Activated T-cell treated with anti-CD3 and anti-CD28 coated beads, Interleukin-2, amount 50 U/mL, for 24 hours (primary cell): ENCODE results near the gene TSTD1.
A peak's percentile ranks its signal among the peaks of the same experiment; 100 is the strongest.
"Not testable (repeated sequence)": the region's sequence is repeated elsewhere in the genome, so short reads cannot be mapped to it uniquely, and the experiment has no call there.

ENCODE experiments used
- DNase-seq: peaks from one replicate; pipeline ENCODE4 v3.0.0-alpha.2; 2020
- H3K27ac Mint-ChIP-seq: 2 replicates; pipeline ENCODE4 v1.8.0; 2020; ENCODE audit warnings: mild to moderate bottlenecking, mixed read lengths
- H3K27me3 Mint-ChIP-seq: 2 replicates; pipeline ENCODE4 v1.8.0; 2020; ENCODE audit warnings: mixed read lengths
- H3K36me3 Mint-ChIP-seq: 2 replicates; pipeline ENCODE4 v1.8.0; 2020; ENCODE audit warnings: low read depth, mixed read lengths
- H3K4me1 Mint-ChIP-seq: 2 replicates; pipeline ENCODE4 v1.8.0; 2020; ENCODE audit warnings: low read depth, mixed read lengths
- H3K4me3 Mint-ChIP-seq: 2 replicates; pipeline ENCODE4 v1.8.0; 2020; ENCODE audit warnings: mild to moderate bottlenecking, moderate library complexity, mixed read lengths
- H3K9me3 Mint-ChIP-seq: 2 replicates; pipeline ENCODE4 v1.8.0; 2020; ENCODE audit warnings: mixed read lengths

TSTD1 gene

DNA sequence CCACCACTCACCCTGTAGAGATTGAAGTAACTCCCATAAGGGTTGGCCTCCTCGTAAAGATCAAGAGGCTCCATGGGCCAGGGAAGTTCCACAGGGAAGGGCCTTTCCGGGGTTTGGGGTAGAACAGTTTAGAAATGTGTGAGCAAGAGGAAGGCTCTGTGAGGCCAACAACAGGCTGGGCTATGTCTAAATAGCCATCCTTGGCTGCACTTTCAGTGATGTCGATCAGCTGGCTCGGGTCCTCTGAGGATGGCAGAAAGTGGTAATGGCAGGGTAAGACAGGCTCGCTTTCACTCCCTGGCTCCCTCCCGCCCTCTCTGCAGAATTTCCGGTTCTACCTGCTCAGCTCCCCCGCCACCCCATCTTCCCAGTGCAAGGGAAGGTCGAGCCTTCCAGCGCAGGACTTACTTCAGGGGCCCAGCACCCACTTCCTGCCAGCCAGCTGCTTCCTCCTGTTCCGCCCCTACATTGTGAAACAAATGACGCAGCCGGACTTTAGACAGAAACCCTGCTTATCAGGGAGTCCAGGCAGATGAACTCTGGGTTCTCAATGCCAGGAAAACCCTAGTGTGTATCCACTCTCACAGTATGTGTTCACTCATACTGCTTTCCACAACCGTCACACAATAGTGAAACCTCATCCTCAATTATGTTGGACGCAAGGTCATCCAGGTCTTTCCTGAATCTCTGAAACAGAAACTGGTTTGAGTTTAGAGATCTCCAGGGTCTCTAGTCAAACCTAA is 25.1 kb downstream of the TSTD1 start:
- Mint-ChIP-seq H3K36me3 (no peaks in the 10 kb centered on the region), H3K27me3 (no peaks in the 10 kb centered on the region), H3K9me3 (no peaks in the 10 kb centered on the region), H3K27ac (peak overlapping the region; percentile 97), H3K4me3 (peak overlapping the region; percentile 76), H3K4me1 (peaks cover 48% of the 10 kb centered on the region)
- peak; percentile 76 for DNase-seq

DNA sequence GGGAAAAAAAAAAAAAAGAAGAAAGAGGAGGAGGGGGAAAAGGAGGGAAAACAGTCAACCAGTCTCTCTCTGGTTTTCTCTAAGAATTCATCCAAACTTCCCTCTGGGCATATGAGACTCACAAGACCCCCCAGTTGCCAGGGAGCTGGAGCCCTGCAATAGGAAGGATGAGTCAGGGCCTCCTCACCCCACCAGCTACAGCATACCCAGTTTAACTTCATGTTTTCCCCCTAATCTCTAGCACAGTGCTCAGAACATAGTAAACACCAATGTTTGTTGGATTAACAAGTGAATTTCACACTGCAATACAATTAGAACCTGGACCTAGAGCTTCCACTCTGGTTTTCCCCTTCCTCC is 25.7 kb downstream of the TSTD1 start:
- Mint-ChIP-seq H3K4me3 (peak overlapping the region; percentile 76), H3K27me3 (no peaks in the 10 kb centered on the region), H3K9me3 (no peaks in the 10 kb centered on the region), H3K27ac (peak overlapping the region; percentile 97), H3K36me3 (no peaks in the 10 kb centered on the region), H3K4me1 (peaks cover 42% of the 10 kb centered on the region)
- no peak for DNase-seq

DNA sequence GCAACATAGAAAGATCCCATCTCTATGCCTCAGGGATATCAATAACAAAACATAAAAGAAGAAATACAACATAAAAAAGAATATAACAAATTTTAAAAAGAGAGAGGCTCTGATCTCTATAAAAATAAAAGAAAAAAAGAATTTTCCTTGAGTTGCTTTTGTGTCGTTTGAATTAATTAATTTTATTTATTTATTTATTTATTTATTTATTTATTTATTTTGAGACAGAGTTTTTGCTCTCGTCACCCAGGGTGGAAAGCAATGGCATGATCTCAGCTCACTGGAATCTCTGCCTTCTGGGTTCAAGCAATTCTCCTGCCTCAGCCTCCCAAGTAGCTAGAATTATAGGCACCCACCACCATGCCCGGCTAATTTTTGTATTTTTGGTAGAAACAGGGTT is 26.3 kb downstream of the TSTD1 start:
- peaks cover 40% of the 10 kb centered on the region for H3K4me1 Mint-ChIP-seq
- no peaks in the 10 kb centered on the region for H3K27me3 Mint-ChIP-seq
- no peak overlapping the region for H3K4me3 Mint-ChIP-seq
- H3K36me3 Mint-ChIP-seq, result no peaks in the 10 kb centered on the region
- no peak for DNase-seq
- H3K9me3 Mint-ChIP-seq, result no peaks in the 10 kb centered on the region
- H3K27ac Mint-ChIP-seq, result peak overlapping the region; percentile 97

DNA sequence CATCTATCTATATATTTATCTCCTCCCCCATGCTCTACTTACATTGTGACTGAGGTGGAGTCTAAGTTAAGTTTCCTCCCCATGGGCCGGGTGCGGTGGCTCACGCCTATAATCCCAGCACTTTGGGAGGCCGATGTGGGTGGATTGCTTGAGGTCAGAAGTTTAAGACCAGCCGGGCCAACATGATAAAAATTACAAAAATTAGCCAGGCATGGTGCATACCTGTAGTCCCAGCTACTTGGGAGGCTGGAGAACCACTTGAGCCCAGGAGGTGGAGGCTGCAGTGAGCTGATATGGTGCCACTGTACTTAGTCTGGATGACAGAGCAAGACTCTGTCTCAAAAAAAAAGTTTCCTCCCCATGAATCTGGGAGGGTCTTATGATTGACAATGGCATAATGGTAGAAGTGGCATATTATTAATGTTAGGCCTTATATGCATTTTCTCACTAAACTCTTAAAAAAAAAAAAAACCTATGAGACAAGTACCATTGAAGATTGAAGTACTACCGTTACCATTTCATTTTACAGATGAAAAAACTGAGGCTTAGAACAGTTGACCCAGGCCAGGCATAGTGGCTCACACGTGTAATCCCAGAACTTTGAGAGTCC is 29.1 kb downstream of the TSTD1 start:
- Mint-ChIP-seq H3K27ac (no peak overlapping the region), H3K4me1 (peaks cover 36% of the 10 kb centered on the region), H3K4me3 (no peak overlapping the region), H3K36me3 (no peaks in the 10 kb centered on the region), H3K27me3 (no peaks in the 10 kb centered on the region), H3K9me3 (no peaks in the 10 kb centered on the region)
- no peak for DNase-seq

DNA sequence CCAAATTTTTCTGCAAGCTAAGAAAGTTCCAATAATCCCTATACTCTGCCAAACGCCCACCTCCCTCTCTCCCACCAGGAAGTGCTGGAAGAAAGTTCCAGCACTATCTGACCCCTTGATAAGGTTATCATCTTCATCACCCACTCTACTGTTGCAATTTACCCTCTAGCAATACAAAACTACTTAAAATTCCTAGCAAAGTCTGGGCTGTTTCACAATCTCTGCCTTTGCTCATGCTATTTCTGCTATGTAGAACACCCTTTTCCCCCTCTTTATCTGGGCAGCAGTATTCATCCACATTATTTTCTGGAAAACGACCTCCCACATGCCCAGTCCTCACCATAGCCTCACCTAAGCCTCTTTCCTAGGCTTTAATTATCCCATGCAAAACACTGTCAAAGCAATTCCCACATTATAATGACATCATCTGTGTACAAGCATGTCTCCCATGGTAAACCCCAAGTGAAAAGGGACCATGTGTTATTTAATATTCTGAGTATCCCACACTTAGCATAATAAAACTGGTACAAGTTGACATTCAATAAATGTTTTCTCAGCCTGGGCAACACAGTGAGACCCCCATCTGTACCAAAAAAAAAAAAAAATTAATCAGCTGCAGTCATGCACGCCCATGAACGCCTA is 29.8 kb downstream of the TSTD1 start:
- Mint-ChIP-seq H3K9me3 (no peaks in the 10 kb centered on the region), H3K27me3 (no peaks in the 10 kb centered on the region), H3K27ac (peak overlapping the region; percentile 7), H3K4me1 (peaks cover 31% of the 10 kb centered on the region), H3K36me3 (no peaks in the 10 kb centered on the region), H3K4me3 (no peak overlapping the region)
- DNase-seq, result no peak

DNA sequence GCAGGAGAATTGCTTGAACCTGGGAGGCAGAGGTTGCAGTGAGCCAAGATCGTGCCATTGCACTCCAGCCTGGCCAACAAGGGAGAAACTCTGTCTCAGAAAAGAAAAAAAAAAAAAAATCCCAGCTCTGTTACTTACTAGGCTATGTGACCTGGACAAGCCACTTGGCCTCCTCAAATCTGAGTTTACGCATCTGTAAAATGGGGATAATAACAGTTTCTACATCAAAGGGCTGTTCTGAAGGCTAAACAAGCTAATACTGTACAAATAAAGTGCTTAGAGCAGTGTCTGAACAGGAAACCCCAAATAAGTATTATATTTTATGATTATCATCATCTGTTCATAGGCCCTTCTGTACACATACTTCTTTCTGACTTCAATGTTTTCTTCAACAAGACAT is 31.4 kb downstream of the TSTD1 start:
- Mint-ChIP-seq H3K27ac (no peak overlapping the region), H3K9me3 (no peaks in the 10 kb centered on the region), H3K4me1 (peaks cover 17% of the 10 kb centered on the region), H3K36me3 (no peaks in the 10 kb centered on the region), H3K4me3 (no peak overlapping the region), H3K27me3 (no peaks in the 10 kb centered on the region)
- DNase-seq, result no peak

DNA sequence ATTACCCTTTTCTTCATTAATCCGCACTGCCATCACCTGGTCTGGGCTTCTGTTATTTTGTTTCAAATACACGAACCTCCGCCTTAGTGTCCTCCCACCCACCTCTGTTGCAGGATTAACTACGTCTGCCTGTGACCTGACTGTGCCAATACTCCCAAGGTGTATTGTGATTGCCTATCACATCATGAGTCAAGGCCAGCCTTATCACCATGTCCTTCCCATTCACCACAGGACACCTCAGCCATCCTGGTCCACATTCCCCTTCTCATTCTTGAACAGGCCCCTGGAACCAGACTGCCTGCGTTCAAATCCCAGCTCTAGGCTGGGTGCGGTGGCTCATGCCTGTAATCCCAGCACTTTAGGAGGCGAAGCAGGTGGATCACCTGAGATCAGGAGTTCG is 32.2 kb downstream of the TSTD1 start:
- Mint-ChIP-seq H3K27ac (no peak overlapping the region), H3K36me3 (no peaks in the 10 kb centered on the region), H3K27me3 (no peaks in the 10 kb centered on the region), H3K9me3 (no peaks in the 10 kb centered on the region), H3K4me3 (no peak overlapping the region), H3K4me1 (peaks cover 12% of the 10 kb centered on the region)
- no peak for DNase-seq

DNA sequence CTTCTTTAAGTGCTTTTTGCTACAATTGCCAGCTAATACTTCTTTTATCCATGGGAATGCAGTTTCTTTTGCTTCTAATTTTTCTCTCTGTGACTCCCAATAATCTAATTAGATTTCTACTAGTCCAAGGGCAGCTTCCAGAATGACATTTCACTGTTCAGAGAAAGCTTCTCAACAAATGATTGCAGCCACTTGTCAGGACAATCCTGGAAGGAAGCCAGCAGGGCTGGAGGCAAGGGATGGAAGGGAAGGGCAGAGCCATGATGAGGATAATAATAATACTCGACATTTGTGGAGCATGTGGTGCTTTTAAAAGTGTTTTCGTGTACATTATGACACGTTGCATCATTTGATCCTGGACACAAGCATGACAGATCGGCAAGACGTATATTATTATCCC is 37.2 kb downstream of the TSTD1 start:
- no peaks in the 10 kb centered on the region for H3K27me3 Mint-ChIP-seq
- no peak overlapping the region for H3K4me3 Mint-ChIP-seq
- H3K36me3 Mint-ChIP-seq, result peaks cover 24% of the 10 kb centered on the region
- no peaks in the 10 kb centered on the region for H3K9me3 Mint-ChIP-seq
- DNase-seq, result no peak
- H3K4me1 Mint-ChIP-seq, result peaks cover 9% of the 10 kb centered on the region
- no peak overlapping the region for H3K27ac Mint-ChIP-seq

DNA sequence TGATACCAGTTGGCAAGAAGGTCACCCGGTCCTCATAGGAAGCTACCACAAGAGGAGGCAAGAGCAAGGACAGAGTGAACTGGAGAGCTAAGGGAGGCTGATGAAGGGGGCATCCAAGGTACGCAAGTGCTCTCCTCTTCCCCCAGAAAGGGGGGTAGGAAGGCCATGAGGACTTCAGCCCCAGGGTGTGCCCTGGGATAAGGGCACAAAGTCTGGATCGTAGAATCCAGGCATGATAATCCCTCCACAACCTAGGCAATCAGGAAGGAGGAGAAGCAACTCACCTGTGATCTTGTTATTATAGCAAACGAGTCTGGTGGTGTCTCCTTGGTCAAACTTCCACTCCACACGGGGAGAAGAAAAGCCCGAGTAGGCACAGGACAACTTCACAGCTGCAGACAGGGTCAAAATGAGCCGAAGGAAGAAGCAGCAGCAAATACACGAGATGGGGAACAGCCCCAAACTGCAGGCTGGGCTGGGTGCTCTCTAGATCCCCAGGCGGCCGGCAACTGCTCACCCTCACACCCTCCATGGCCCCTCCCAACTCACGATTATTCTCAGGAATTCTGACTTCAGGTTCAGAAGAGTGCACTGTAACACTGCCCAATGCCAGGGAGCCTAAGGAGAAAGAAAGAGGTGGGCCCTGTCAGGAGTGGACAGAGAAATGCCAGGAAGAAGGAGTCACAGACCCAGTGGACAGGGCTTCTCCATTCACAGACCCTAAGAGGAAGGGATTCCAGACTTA is 37.9 kb downstream of the TSTD1 start:
- no peak for DNase-seq
- no peaks in the 10 kb centered on the region for H3K9me3 Mint-ChIP-seq
- no peaks in the 10 kb centered on the region for H3K27me3 Mint-ChIP-seq
- H3K4me1 Mint-ChIP-seq, result peaks cover 12% of the 10 kb centered on the region
- H3K27ac Mint-ChIP-seq, result no peak overlapping the region
- H3K4me3 Mint-ChIP-seq, result no peak overlapping the region
- peaks cover 24% of the 10 kb centered on the region for H3K36me3 Mint-ChIP-seq

DNA sequence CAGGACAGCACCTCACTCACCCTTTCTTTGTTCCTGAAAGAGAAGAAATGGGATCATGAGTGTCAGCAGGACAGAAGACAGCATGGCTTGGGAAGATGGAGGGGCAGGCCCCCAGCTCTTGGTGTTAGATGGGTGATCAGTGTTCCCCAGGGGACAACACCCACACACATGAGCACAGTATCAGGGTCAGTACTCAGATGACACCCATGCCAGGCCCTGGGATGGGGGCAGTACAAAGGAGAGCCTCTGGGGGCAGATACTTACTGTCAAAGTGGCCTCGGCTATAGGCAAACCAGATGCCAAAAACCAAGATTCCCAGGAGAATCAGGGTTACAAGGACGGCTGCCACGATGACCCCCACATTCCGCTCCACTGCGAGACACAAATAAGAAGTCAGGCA is 39.4 kb downstream of the TSTD1 start:
- Mint-ChIP-seq H3K27me3 (no peaks in the 10 kb centered on the region), H3K9me3 (no peaks in the 10 kb centered on the region), H3K4me1 (peaks cover 24% of the 10 kb centered on the region), H3K36me3 (peaks cover 24% of the 10 kb centered on the region), H3K27ac (peak overlapping the region; percentile 13), H3K4me3 (no peak overlapping the region)
- DNase-seq, result no peak

DNA sequence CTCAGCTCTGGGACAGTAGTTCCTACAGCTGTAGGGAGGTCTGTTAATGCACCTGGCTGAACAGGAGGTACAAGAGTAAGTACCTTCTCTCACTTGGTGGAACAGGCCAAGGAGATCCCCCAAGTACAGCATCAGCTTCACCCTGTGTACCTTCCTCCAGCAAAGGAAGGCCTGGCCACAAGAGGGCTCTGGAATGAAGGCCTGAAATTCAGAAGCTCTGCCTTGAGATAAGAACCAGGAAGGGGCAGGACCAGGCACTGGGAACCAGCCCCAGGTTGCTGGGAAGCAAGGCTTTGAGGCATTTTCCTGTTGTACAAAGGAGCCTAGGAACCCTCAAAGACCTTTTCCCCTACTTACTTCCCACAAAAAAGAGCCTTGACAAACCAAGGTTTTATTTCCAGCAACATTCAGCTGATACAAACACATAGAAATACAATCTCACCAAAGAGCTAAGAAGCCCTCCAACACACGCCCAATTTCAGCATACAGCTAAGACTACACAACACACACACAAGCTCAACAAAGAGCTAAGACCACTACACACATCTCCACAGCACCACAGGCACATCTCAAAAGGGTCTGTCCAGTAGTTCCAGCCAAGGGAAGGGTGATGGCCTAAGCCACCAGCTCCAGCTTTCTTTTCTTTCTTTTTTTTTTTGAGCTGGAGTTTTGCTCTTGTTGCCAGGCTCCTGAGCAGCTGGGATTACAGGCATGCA is 41.3 kb downstream of the TSTD1 start:
- Mint-ChIP-seq H3K27ac (peak overlapping the region; percentile 60), H3K9me3 (no peaks in the 10 kb centered on the region), H3K4me3 (no peak overlapping the region), H3K36me3 (peaks cover 24% of the 10 kb centered on the region), H3K4me1 (peaks cover 29% of the 10 kb centered on the region), H3K27me3 (no peaks in the 10 kb centered on the region)
- peak; percentile 64 for DNase-seq

DNA sequence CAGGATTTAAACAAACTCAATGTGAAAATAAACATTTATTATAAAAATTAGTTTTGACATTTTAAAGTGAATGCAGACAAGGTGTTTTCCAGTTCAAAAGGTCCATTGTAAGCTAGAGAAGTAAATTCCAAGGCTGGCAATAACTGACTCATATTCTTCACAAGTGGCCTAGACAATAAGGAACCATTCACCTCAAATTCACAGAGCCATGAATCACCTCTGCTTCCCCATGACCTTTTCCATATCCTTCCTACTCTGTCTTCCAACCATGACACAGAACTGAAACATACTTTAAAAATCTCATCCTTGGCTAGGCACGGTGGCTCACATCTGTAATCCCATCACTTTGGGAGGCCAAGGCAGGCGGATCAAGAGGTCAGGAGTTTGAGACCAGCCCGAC is 42.6 kb downstream of the TSTD1 start:
- peaks cover 29% of the 10 kb centered on the region for H3K4me1 Mint-ChIP-seq
- H3K4me3 Mint-ChIP-seq, result no peak overlapping the region
- no peaks in the 10 kb centered on the region for H3K9me3 Mint-ChIP-seq
- peak overlapping the region; percentile 80 for H3K27ac Mint-ChIP-seq
- H3K36me3 Mint-ChIP-seq, result peaks cover 24% of the 10 kb centered on the region
- no peaks in the 10 kb centered on the region for H3K27me3 Mint-ChIP-seq
- DNase-seq, result no peak

DNA sequence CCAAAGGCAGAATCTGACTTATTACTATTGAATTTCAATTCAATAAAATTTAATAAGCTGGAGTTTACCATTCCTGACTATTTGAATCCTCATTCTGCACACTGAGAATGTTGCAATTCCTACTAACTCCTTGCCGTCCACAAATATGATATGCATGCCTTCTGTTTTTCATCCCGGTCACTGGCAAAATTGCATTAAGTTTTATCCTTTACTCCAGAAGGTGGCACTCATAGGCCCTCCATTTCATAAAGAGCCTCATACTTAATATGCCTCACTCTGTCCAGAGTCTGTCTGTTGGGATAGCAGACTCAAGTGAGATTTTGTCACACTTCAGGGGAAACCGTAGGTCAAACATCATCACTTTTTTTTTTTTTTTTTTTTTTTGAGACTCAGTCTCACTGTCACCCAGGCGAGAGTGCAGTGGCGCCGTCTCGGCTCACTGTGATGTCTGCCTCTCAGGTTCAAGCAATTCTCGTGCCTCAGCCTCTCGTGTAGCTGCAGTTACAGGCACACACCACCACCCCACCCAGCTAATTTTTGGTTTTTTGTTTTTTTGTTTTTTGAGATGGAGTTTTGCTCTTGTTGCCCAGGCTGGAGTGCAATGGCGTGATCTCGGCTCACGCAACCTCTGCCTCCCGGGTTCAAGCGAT is 45.1 kb downstream of the TSTD1 start:
- Mint-ChIP-seq H3K36me3 (peaks cover 4% of the 10 kb centered on the region), H3K9me3 (no peaks in the 10 kb centered on the region), H3K4me3 (no peak overlapping the region), H3K4me1 (peaks cover 37% of the 10 kb centered on the region), H3K27ac (no peak overlapping the region), H3K27me3 (no peaks in the 10 kb centered on the region)
- no peak for DNase-seq

DNA sequence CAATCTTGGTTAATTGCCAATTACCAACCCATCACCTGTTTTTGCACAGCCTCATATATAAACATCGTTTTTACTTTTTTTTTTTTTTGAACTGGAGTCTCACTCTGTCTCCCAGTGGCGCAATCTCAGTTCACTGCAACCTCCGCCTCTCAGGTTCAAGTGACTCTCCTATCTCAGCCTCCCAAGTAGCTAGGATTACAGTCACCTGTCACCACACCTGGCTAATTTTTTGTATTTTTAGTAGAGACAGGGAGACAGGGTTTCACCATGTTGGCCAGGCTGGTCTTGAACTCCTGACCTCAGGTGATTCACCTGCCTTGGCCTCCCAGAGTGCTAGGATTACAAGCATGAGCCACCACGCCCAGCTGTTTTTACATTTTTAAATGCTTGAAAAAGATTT is 46.7 kb downstream of the TSTD1 start:
- not testable (repeated sequence) for H3K9me3 Mint-ChIP-seq, H3K27me3 Mint-ChIP-seq, DNase-seq, H3K36me3 Mint-ChIP-seq, H3K4me3 Mint-ChIP-seq, H3K27ac Mint-ChIP-seq
- peaks cover 31% of the 10 kb centered on the region for H3K4me1 Mint-ChIP-seq
